NT2/D1 (cell line): Measurements from ENCODE around the gene MUC16.

ENCODE experiments used
- DNase-seq: peaks from one replicate; pipeline ENCODE4 v3.0.0-alpha.2; 2011; ENCODE audit warnings: low read depth, low spot score
- H3K27me3 ChIP-seq: 2 replicates; pipeline ENCODE4 v1.6.0; 2011; ENCODE audit warnings: mild to moderate bottlenecking; ENCODE audit not compliant: insufficient read length, insufficient read depth
- H3K36me3 ChIP-seq: 2 replicates; pipeline ENCODE4 v1.6.1; 2011; ENCODE audit warnings: mild to moderate bottlenecking, low read length, mixed read lengths; ENCODE audit not compliant: insufficient read depth, insufficient read length
- H3K4me1 ChIP-seq: 2 replicates; pipeline ENCODE4 v1.5.1; 2011; ENCODE audit not compliant: insufficient read depth, insufficient read length
- H3K4me3 ChIP-seq: 2 replicates; pipeline ENCODE4 v1.5.1; 2011; ENCODE audit warnings: low read depth; ENCODE audit not compliant: insufficient read length
- H3K9ac ChIP-seq: 2 replicates; pipeline ENCODE4 v1.6.0; 2011; ENCODE audit warnings: low read depth; ENCODE audit not compliant: insufficient read length
- H3K9me3 ChIP-seq: 2 replicates; pipeline ENCODE4 v1.5.1; 2011; ENCODE audit warnings: mild to moderate bottlenecking, low read length; ENCODE audit not compliant: insufficient read depth
- SUZ12 ChIP-seq: IDR thresholded peaks from 2 replicates; pipeline ENCODE4 v1.6.1; 2011; ENCODE audit not compliant: insufficient read length, insufficient read depth; ENCODE audit errors: extremely low read depth
- YY1 ChIP-seq: IDR thresholded peaks from 2 replicates; pipeline ENCODE4 v1.6.1; 2011; ENCODE audit not compliant: insufficient read length, insufficient read depth
- ZNF274 ChIP-seq: IDR thresholded peaks from 2 replicates; pipeline ENCODE4 v1.6.1; 2011; ENCODE audit warnings: mild to moderate bottlenecking, low read depth, low read length

Gene MUC16

DNA sequence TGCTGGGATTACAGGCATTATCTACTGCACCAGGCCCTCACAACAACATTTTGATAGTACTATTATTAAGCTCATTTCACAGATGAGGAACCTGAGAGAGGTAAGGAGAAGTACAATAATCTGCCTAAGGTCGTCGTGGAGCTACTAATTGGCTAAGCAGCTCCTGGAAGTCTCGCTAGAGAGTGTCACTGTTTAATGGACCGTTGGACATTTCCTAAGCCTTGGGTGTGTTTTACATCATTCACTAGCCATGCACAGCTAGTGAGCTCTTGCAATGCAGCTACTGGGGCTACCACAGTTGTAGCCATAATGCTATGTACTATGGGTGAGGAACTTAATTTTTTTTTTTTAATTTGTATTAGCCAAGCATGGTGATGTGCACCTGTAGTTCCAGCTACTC, 42.7 kb upstream of the MUC16 start:
- no peak for DNase-seq
- H3K4me3 ChIP-seq, result no peak overlapping the region
- no peaks in the 10 kb centered on the region for H3K4me1 ChIP-seq
- TF ChIP-seq SUZ12 (no peak), YY1 (no peak), ZNF274 (no peak)
- no peaks in the 10 kb centered on the region for H3K27me3 ChIP-seq
- peaks cover 8% of the 10 kb centered on the region; the same call in 1 of the 2 replicates for H3K9me3 ChIP-seq
- no peaks in the 10 kb centered on the region for H3K36me3 ChIP-seq
- no peak overlapping the region for H3K9ac ChIP-seq

DNA sequence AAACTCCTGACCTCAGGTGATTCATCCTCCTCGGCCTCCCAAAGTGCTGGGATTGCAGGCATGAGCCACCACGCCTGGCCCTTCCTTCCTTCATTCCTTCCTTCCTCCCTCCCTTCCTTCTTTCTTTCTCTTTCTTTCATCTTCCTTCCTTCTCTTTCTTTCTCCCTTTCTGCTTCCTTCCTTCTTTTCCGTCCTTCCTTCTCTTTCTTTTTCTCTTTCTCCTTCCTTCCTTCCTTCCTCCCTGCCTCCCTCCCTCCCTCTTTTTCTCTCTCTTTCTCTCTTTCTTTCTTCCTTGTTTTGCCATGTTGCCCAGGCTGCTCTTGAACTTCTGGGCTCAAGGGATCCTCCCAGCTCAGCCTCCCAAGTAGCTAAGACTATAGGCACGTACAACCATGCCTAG, 36.5 kb upstream of the MUC16 start:
- H3K36me3 ChIP-seq, result no peaks in the 10 kb centered on the region
- no peak overlapping the region for H3K4me3 ChIP-seq
- no peak overlapping the region for H3K9ac ChIP-seq
- no peak for DNase-seq
- H3K4me1 ChIP-seq, result peaks cover 3% of the 10 kb centered on the region
- TF ChIP-seq ZNF274 (no peak), YY1 (no peak), SUZ12 (no peak)
- H3K27me3 ChIP-seq, result no peaks in the 10 kb centered on the region
- H3K9me3 ChIP-seq, result no peaks in the 10 kb centered on the region

DNA sequence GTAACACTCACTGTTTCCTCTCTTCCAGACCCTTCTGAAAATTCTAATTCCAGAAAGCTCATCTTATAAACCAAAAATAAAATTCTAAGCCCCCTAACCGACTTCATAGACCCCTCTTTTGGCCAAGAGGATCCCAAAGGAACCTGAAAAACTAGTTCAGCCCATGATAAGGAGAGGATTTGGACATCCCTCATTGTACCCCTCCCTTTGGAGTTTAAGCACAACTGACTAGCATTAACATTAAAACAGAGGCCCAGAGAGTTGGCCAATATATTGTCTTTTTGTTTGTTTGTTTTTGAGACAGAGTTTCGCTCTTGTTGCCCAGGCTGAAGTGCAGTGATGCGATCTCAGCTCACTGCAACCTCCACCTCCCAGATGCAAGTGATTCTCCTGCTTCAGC, 34.2 kb upstream of the MUC16 start:
- no peaks in the 10 kb centered on the region for H3K36me3 ChIP-seq
- no peaks in the 10 kb centered on the region for H3K27me3 ChIP-seq
- no peaks in the 10 kb centered on the region for H3K9me3 ChIP-seq
- H3K4me1 ChIP-seq, result peaks cover 3% of the 10 kb centered on the region
- H3K9ac ChIP-seq, result no peak overlapping the region
- no peak for DNase-seq
- no peak for TF ChIP-seq YY1
- TF ChIP-seq ZNF274, result no peak
- no peak for TF ChIP-seq SUZ12
- H3K4me3 ChIP-seq, result no peak overlapping the region

DNA sequence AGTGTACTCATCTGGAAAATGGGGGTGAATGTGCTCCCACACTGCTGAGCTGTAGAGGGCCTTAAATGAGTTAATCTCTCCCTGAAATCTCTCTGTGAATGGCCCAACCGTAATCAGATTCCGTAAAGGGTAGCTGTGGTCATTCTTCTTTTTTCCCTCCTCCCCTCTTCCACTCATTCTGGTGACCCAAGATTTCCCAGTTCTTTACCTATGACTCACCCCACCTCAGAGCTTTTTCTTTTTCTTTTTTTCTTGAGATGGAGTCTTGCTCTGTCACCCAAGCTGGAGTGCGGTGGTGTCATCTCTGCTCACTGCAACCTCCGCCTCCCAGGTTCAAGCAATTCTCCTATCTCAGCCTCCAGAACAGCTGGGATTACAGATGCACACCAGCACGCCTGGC, 33.3 kb upstream of the MUC16 start:
- H3K4me3 ChIP-seq, result no peak overlapping the region
- DNase-seq, result no peak
- H3K9ac ChIP-seq, result no peak overlapping the region
- no peaks in the 10 kb centered on the region for H3K36me3 ChIP-seq
- no peaks in the 10 kb centered on the region for H3K27me3 ChIP-seq
- H3K9me3 ChIP-seq, result no peaks in the 10 kb centered on the region
- H3K4me1 ChIP-seq, result peaks cover 3% of the 10 kb centered on the region
- no peak for TF ChIP-seq YY1
- no peak for TF ChIP-seq ZNF274
- TF ChIP-seq SUZ12, result no peak

DNA sequence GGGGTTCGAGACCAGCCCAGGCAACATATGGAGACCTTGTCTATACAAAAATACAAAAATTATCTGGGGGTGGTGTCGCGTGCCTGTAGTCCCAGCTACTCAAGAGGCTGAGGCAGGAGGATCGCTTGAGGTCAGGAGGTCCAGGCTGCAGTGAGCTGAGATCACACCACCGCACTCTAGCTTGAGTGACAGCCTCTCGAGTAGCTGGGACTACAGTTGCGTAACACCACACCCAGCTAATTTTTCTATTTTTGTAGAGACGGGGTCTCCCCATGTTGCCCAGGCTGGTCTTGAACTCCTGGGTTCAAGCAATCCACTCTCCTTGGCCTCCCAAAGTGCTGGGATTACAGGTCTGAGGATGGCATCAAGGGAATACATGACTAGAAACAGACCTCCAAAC, 30.8 kb upstream of the MUC16 start:
- peaks cover 3% of the 10 kb centered on the region for H3K4me1 ChIP-seq
- no peak overlapping the region for H3K4me3 ChIP-seq
- no peaks in the 10 kb centered on the region for H3K36me3 ChIP-seq
- no peak for TF ChIP-seq YY1
- no peak for TF ChIP-seq ZNF274
- H3K9ac ChIP-seq, result no peak overlapping the region
- no peak for DNase-seq
- H3K27me3 ChIP-seq, result no peaks in the 10 kb centered on the region
- no peaks in the 10 kb centered on the region for H3K9me3 ChIP-seq

DNA sequence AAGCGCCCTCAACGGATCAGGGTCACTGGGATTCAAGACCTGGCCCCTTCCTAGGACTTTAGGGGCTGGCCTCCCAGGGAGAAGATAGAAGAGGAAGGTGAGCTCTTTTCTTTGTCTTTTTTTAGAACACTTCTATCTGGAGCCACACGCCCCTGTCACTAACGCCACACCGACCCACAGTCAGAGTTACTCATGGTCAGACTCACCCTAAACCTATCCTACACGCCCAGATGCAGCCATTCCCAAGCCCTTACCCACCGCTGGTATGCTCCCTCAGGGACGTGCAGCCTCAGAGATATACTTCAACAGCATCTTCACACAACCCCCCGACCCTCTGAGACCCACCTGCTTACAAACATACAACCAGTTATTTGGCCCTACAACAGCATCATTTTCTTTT, 29.9 kb upstream of the MUC16 start:
- TF ChIP-seq SUZ12 (no peak), YY1 (no peak)
- H3K27me3 ChIP-seq, result no peaks in the 10 kb centered on the region
- DNase-seq, result no peak
- no peaks in the 10 kb centered on the region for H3K9me3 ChIP-seq
- H3K4me3 ChIP-seq, result no peak overlapping the region
- no peaks in the 10 kb centered on the region for H3K36me3 ChIP-seq
- H3K4me1 ChIP-seq, result peaks cover 3% of the 10 kb centered on the region
- H3K9ac ChIP-seq, result no peak overlapping the region

DNA sequence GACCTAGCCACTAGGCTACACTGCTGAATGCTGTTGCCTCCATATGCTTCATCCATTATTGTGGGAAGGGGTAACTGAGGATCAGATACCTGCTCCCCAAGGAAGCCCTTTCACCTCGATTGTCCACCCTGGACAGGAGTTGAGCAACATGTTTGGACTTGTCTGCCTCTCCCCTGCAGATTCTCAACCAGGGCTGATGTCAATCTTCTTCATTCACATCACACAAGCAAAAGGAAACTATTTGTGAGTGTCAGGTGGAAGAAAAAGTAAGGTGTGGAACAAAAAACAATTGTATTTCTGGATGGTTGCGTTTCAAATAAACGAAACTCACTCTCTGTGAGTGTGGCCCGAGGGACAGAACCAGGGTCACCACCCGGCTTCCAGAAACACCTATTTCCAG, 29.5 kb upstream of the MUC16 start:
- H3K9me3 ChIP-seq, result no peaks in the 10 kb centered on the region

DNA sequence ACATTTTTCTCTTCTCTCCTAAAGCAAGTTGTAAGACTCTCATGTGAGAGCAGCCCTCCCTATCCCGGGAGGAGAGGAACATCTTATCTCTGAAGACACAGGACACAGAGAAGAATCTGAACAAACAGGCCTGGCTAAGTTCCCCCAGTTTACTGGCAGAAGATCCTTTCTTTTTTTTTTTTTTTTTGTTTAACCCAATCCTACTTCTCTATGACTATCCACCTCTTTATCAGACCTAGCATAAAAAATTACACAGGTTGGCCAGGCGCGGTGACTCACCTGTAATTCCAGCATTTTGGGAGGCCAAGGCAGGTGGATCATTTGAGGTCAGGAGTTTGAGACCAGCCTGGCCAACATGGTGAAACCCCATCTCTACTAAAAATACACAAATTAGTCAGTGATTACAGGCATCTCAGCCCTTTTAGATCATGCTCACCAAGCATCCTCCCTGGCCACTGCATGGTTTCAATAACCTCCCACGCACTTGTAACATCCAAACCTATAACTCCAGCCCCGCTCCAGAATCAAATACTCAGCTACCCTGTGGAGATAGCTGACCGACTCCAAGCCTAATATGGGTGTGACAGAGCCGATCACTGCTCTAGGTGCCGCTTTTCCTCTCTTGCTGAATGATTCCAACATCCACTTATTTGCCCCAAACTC, 27.3 kb upstream of the MUC16 start:
- H3K27me3 ChIP-seq, result no peaks in the 10 kb centered on the region
- TF ChIP-seq SUZ12 (no peak), ZNF274 (no peak), YY1 (no peak)

More for the DNA sequence above, 29.5 kb upstream of the MUC16 start:
- no peaks in the 10 kb centered on the region for H3K27me3 ChIP-seq
- H3K4me3 ChIP-seq, result no peak overlapping the region
- TF ChIP-seq SUZ12 (no peak), ZNF274 (no peak), YY1 (no peak)
- DNase-seq, result no peak
- H3K9ac ChIP-seq, result no peak overlapping the region
- H3K4me1 ChIP-seq, result peaks cover 3% of the 10 kb centered on the region
- H3K36me3 ChIP-seq, result no peaks in the 10 kb centered on the region

More for the DNA sequence above, 27.3 kb upstream of the MUC16 start:
- H3K36me3 ChIP-seq, result no peaks in the 10 kb centered on the region
- DNase-seq, result no peak
- no peak overlapping the region for H3K9ac ChIP-seq
- no peak overlapping the region for H3K4me3 ChIP-seq
- H3K9me3 ChIP-seq, result no peaks in the 10 kb centered on the region
- H3K4me1 ChIP-seq, result no peaks in the 10 kb centered on the region
